ENCODE data around the gene TRIM75.
"Not testable (repeated sequence)": the region's sequence is repeated elsewhere in the genome, so short reads cannot be mapped to it uniquely, and the experiment has no call there.

Gene TRIM75

GRCh38 chr4:165053645-165054044 is at the start of gene TRIM75:
Gene TRIM75, plus strand, starts transcription at chr4:165053866. Its CDS starts 5,282 bp downstream, at chr4:165059148.
- no peak for DNase-seq

GRCh38 chr4:165005352-165005925 is 48.2 kb upstream of the TRIM75 start:
- DNase-seq: no peak

GRCh38 chr4:165006456-165006855 is 47.2 kb upstream of the TRIM75 start:
- no peak for DNase-seq

GRCh38 chr4:165006886-165007285 is 46.8 kb upstream of the TRIM75 start:
- no peak for DNase-seq

- DNase-seq: no peak
These were observed 44.0 kb upstream of the TRIM75 start for GRCh38 chr4:165009493-165010227.

- no peak for DNase-seq
These were observed 43.2 kb upstream of the TRIM75 start for GRCh38 chr4:165010487-165010886.

- DNase-seq: no peak
These were observed 42.7 kb upstream of the TRIM75 start for GRCh38 chr4:165010991-165011390.

- DNase-seq: no peak
These were observed 42.3 kb upstream of the TRIM75 start for GRCh38 chr4:165011403-165011802.

- no peak for DNase-seq
These were observed 40.0 kb upstream of the TRIM75 start for GRCh38 chr4:165013691-165014090.

- no peak for DNase-seq
These were observed 36.7 kb upstream of the TRIM75 start for GRCh38 chr4:165016971-165017370.

GRCh38 chr4:165019995-165020394 is 33.7 kb upstream of the TRIM75 start:
- not testable (repeated sequence) for DNase-seq

- not testable (repeated sequence) for DNase-seq
These were observed 27.9 kb upstream of the TRIM75 start for GRCh38 chr4:165025782-165026181.

- no peak for DNase-seq
These were observed 25.8 kb upstream of the TRIM75 start for GRCh38 chr4:165027762-165028402.

GRCh38 chr4:165031436-165032211 is 22.0 kb upstream of the TRIM75 start, which contains the start of gene TRIM60:
Gene TRIM60, plus strand, starts transcription at chr4:165031999. Its CDS starts 8,074 bp downstream, at chr4:165040073.
- no peak for DNase-seq

GRCh38 chr4:165048170-165048569 is 5.5 kb upstream of the TRIM75 start:
- DNase-seq: no peak

GRCh38 chr4:165052627-165053026 is 1.0 kb upstream of the TRIM75 start:
- DNase-seq: no peak

GRCh38 chr4:165055601-165056000 is 1.9 kb downstream of the TRIM75 start:
- no peak for DNase-seq

- DNase-seq: no peak
These were observed 5.0 kb downstream of the TRIM75 start for GRCh38 chr4:165058666-165059065.

GRCh38 chr4:165059386-165059785 is 5.7 kb downstream of the TRIM75 start:
- no peak for DNase-seq

GRCh38 chr4:165060938-165061337 is 7.3 kb downstream of the TRIM75 start:
- DNase-seq: no peak

- DNase-seq: no peak
These were observed 16.9 kb downstream of the TRIM75 start for GRCh38 chr4:165070560-165070959.

GRCh38 chr4:165073346-165073745 is 19.7 kb downstream of the TRIM75 start:
- DNase-seq: not testable (repeated sequence)

- DNase-seq: no peak
These were observed 23.4 kb downstream of the TRIM75 start for GRCh38 chr4:165077034-165077578.
